Karpas-422 (cell line): ENCODE measurements around the gene LRCH1. TPM values are rescaled to one million over a fixed set of nuclear protein-coding genes. Genes with fewer than 3 reads are reported as not detected.

Experiments used
- DNase-seq: peaks from one replicate; pipeline ENCODE4 v3.0.0-alpha.2; 2015
- H2AFZ ChIP-seq: fragments of 200-600 bp; sonication (generic); 2 replicates; pipeline ENCODE4 v1.6.1; 2014; ENCODE audit warnings: antibody characterized with exemption, low read length, mixed read lengths
- H3K27ac ChIP-seq: fragments of 200-600 bp; sonication (generic); 2 replicates; pipeline ENCODE4 v1.5.1; 2014; ENCODE audit warnings: mild to moderate bottlenecking, low read length, moderate library complexity
- H3K27me3 ChIP-seq: fragments of 200-600 bp; sonication (generic); 2 replicates; pipeline ENCODE4 v1.6.1; 2014; ENCODE audit warnings: low read length, mixed read lengths
- H3K36me3 ChIP-seq: fragments of 200-600 bp; sonication (generic); 2 replicates; pipeline ENCODE4 v1.6.1; 2014; ENCODE audit warnings: low read length, mixed read lengths; ENCODE audit not compliant: insufficient read depth
- H3K4me1 ChIP-seq: fragments of 200-600 bp; sonication (generic); 2 replicates; pipeline ENCODE4 v1.6.1; 2014; ENCODE audit warnings: mild to moderate bottlenecking, low read length, mixed read lengths
- H3K4me2 ChIP-seq: fragments of 200-600 bp; sonication (generic); 2 replicates; pipeline ENCODE4 v1.6.1; 2014; ENCODE audit warnings: low read length, low read depth, mild to moderate bottlenecking; ENCODE audit not compliant: poor library complexity, severe bottlenecking
- H3K4me3 ChIP-seq: fragments of 200-600 bp; sonication (generic); 2 replicates; pipeline ENCODE4 v1.5.1; 2014; ENCODE audit warnings: mild to moderate bottlenecking, antibody characterized with exemption, low read length, mixed read lengths
- H3K79me2 ChIP-seq: fragments of 200-600 bp; sonication (generic); 2 replicates; pipeline ENCODE4 v1.6.1; 2014; ENCODE audit warnings: mild to moderate bottlenecking, low read length, mixed read lengths
- H3K9ac ChIP-seq: fragments of 200-600 bp; sonication (generic); 2 replicates; pipeline ENCODE4 v1.6.0; 2014; ENCODE audit warnings: low read length
- H3K9me2 ChIP-seq: fragments of 200-600 bp; sonication (generic), shearing (Covaris generic); replicated peaks from 2 replicates; pipeline ENCODE4 v1.6.0; 2014; ENCODE audit warnings: mild to moderate bottlenecking, low read length, moderate library complexity; ENCODE audit not compliant: insufficient read depth
- H3K9me3 ChIP-seq: fragments of 300-700, 200-600 bp; sonication (generic); 2 replicates; pipeline ENCODE4 v1.6.1; 2014; ENCODE audit warnings: low read length, mixed read lengths
- H4K20me1 ChIP-seq: fragments of 200-600 bp; sonication (generic); 2 replicates; pipeline ENCODE4 v1.6.1; 2014; ENCODE audit warnings: mild to moderate bottlenecking, antibody characterized with exemption, low read length, low read depth; ENCODE audit not compliant: insufficient read depth
- total RNA-seq: library from RNA; depleted of rRNA; stranded (reverse); fragments of >200 nt; shearing (Covaris generic); gene quantifications from 2 replicates; pipeline ENCODE4 v1.2.3, GENCODE V29; 2014; ENCODE audit warnings: low replicate concordance

The LRCH1 gene
- total RNA-seq, 1 experiment from 2014 or later = 0.56 TPM

- Histone ChIP-seq H3K27ac (no peak overlapping the region), H3K36me3 (no peaks in the 10 kb centered on the region), H3K4me1 (peaks cover 3% of the 10 kb centered on the region), H4K20me1 (no peaks in the 10 kb centered on the region), H3K4me2 (no peak overlapping the region), H2AFZ (no peak overlapping the region), H3K4me3 (no peak overlapping the region), H3K27me3 (no peaks in the 10 kb centered on the region), H3K79me2 (no peaks in the 10 kb centered on the region), H3K9ac (no peak overlapping the region), H3K9me2 (no peaks in the 10 kb centered on the region), H3K9me3 (no peaks in the 10 kb centered on the region)
- no peak for DNase-seq
Observed at GRCh38 chr13:46731535-46731934, 178.6 kb downstream of the LRCH1 start.

- Histone ChIP-seq H3K4me2 (no peak overlapping the region), H3K27ac (no peak overlapping the region), H3K36me3 (no peaks in the 10 kb centered on the region)
Observed at GRCh38 chr13:46735425-46735824, 182.5 kb downstream of the LRCH1 start.

GRCh38 chr13:46736541-46737310 lies 183.8 kb downstream of the LRCH1 start:
- Histone ChIP-seq H3K4me2 (no peak overlapping the region), H3K79me2 (no peaks in the 10 kb centered on the region), H3K27me3 (no peaks in the 10 kb centered on the region), H3K9me3 (no peaks in the 10 kb centered on the region), H4K20me1 (no peaks in the 10 kb centered on the region), H3K4me3 (no peak overlapping the region), H3K4me1 (peaks cover 5% of the 10 kb centered on the region), H3K9me2 (no peaks in the 10 kb centered on the region), H3K9ac (no peak overlapping the region), H3K36me3 (no peaks in the 10 kb centered on the region), H3K27ac (no peak overlapping the region), H2AFZ (no peak overlapping the region)
- DNase-seq = no peak

More at GRCh38 chr13:46735425-46735824, 182.5 kb downstream of the LRCH1 start:
- H3K9me3 ChIP-seq = no peaks in the 10 kb centered on the region
- no peak overlapping the region for H3K9ac ChIP-seq
- H3K79me2 ChIP-seq = no peaks in the 10 kb centered on the region
- DNase-seq = no peak
- H4K20me1 ChIP-seq = no peaks in the 10 kb centered on the region
- peaks cover 5% of the 10 kb centered on the region for H3K4me1 ChIP-seq
- H3K9me2 ChIP-seq = no peaks in the 10 kb centered on the region
- H3K4me3 ChIP-seq = no peak overlapping the region
- no peaks in the 10 kb centered on the region for H3K27me3 ChIP-seq
- H2AFZ ChIP-seq = no peak overlapping the region

GRCh38 chr13:46738055-46738454 lies 185.1 kb downstream of the LRCH1 start:
- DNase-seq = no peak
- no peaks in the 10 kb centered on the region for H3K9me3 ChIP-seq
- no peak overlapping the region for H3K9ac ChIP-seq
- H3K9me2 ChIP-seq = no peaks in the 10 kb centered on the region
- no peak overlapping the region for H3K4me3 ChIP-seq
- peaks cover 5% of the 10 kb centered on the region for H3K4me1 ChIP-seq
- H3K36me3 ChIP-seq = no peaks in the 10 kb centered on the region
- no peaks in the 10 kb centered on the region for H3K27me3 ChIP-seq
- no peaks in the 10 kb centered on the region for H4K20me1 ChIP-seq
- no peak overlapping the region for H2AFZ ChIP-seq
- no peak overlapping the region for H3K27ac ChIP-seq
- H3K4me2 ChIP-seq = no peak overlapping the region
- H3K79me2 ChIP-seq = no peaks in the 10 kb centered on the region

- no peak overlapping the region for H3K27ac ChIP-seq
- no peak overlapping the region for H2AFZ ChIP-seq
- no peak for DNase-seq
- no peak overlapping the region for H3K4me3 ChIP-seq
- no peaks in the 10 kb centered on the region for H3K27me3 ChIP-seq
- H3K9me3 ChIP-seq = no peaks in the 10 kb centered on the region
- no peaks in the 10 kb centered on the region for H3K36me3 ChIP-seq
- H4K20me1 ChIP-seq = no peaks in the 10 kb centered on the region
- peaks cover 5% of the 10 kb centered on the region for H3K4me1 ChIP-seq
- H3K4me2 ChIP-seq = no peak overlapping the region
- no peaks in the 10 kb centered on the region for H3K9me2 ChIP-seq
- no peaks in the 10 kb centered on the region for H3K79me2 ChIP-seq
- H3K9ac ChIP-seq = no peak overlapping the region
Observed at GRCh38 chr13:46738766-46739165, 185.8 kb downstream of the LRCH1 start.

GRCh38 chr13:46739447-46740098 lies 186.6 kb downstream of the LRCH1 start:
- Histone ChIP-seq H3K4me3 (no peak overlapping the region), H3K9me2 (no peaks in the 10 kb centered on the region), H2AFZ (no peak overlapping the region), H3K36me3 (no peaks in the 10 kb centered on the region), H3K4me2 (no peak overlapping the region), H4K20me1 (no peaks in the 10 kb centered on the region), H3K9ac (no peak overlapping the region), H3K79me2 (no peaks in the 10 kb centered on the region), H3K4me1 (peaks cover 5% of the 10 kb centered on the region), H3K27me3 (no peaks in the 10 kb centered on the region), H3K27ac (no peak overlapping the region), H3K9me3 (no peaks in the 10 kb centered on the region)
- DNase-seq = no peak

- Histone ChIP-seq H3K4me2 (no peak overlapping the region), H3K9me2 (no peaks in the 10 kb centered on the region), H3K79me2 (no peaks in the 10 kb centered on the region), H2AFZ (no peak overlapping the region), H3K36me3 (no peaks in the 10 kb centered on the region), H3K4me1 (no peaks in the 10 kb centered on the region), H3K4me3 (no peak overlapping the region), H3K9ac (no peak overlapping the region), H3K27me3 (no peaks in the 10 kb centered on the region), H3K9me3 (no peaks in the 10 kb centered on the region), H4K20me1 (no peaks in the 10 kb centered on the region), H3K27ac (no peak overlapping the region)
- DNase-seq = no peak
Observed at GRCh38 chr13:46743191-46743590, 190.2 kb downstream of the LRCH1 start.

- H2AFZ ChIP-seq = no peak overlapping the region
- no peaks in the 10 kb centered on the region for H3K9me2 ChIP-seq
- H3K9ac ChIP-seq = no peak overlapping the region
- no peaks in the 10 kb centered on the region for H3K27me3 ChIP-seq
- H3K27ac ChIP-seq = no peak overlapping the region
- no peak overlapping the region for H3K4me2 ChIP-seq
- H3K4me3 ChIP-seq = no peak overlapping the region
- DNase-seq = no peak
- H4K20me1 ChIP-seq = no peaks in the 10 kb centered on the region
- no peaks in the 10 kb centered on the region for H3K4me1 ChIP-seq
- no peaks in the 10 kb centered on the region for H3K9me3 ChIP-seq
- H3K79me2 ChIP-seq = no peaks in the 10 kb centered on the region
- H3K36me3 ChIP-seq = no peaks in the 10 kb centered on the region
Observed at GRCh38 chr13:46745062-46745461, 192.1 kb downstream of the LRCH1 start.
